ENCODE results near the gene GBP4. TPM values are rescaled to one million over a fixed set of nuclear protein-coding genes. Genes with fewer than 3 reads are reported as not detected.

GBP4 gene
- total RNA-seq, 1 experiment from 2014 or later = 0.05 TPM

GRCh38 chr1:89200663-89201062, 1.9 kb upstream of the GBP4 start:
- intact Hi-C loops (cut with micrococcal nuclease) = no loop called here
- ChIA-PET POLR2A (no interaction called here), RAD21 (ENCODE audit: low non-redundant PET in 1 of 2, low total read pairs in 2 of 2, uncharacterized antibody in 2 of 2, unreplicated experiment in 2 of 2) (no interaction called here), CTCF (no interaction called here)
- DNase-seq (ENCODE audit: low read depth, low spot score) (no peak), ATAC-seq (no peak)
- no peaks in the 10 kb centered on the region for H3K79me2 ChIP-seq (ENCODE audit: insufficient read depth, low read length)
- H3K4me1 ChIP-seq (ENCODE audit: control insufficient read depth in 1 of 2, insufficient read depth in 2 of 2, low read length in 2 of 2) = no peaks in the 10 kb centered on the region
- no peak overlapping the region for H3K27ac ChIP-seq (ENCODE audit: low read depth, low read length)
- H3K4me3 ChIP-seq (replicated peaks in 1 of 2; ENCODE audit: low read depth in 1 of 2, low read length in 2 of 2) = no peak overlapping the region
- no peak overlapping the region for H3K4me2 ChIP-seq (ENCODE audit: low read length)
- H3K9me2 ChIP-seq (ENCODE audit: insufficient read depth) = no peaks in the 10 kb centered on the region; the same call in 1 of the 2 replicates
- H4K20me1 ChIP-seq (ENCODE audit: insufficient read depth) = no peaks in the 10 kb centered on the region
- H3K27me3 ChIP-seq (ENCODE audit: insufficient read depth, low read length) = no peaks in the 10 kb centered on the region
- no peak overlapping the region for H3K9ac ChIP-seq (ENCODE audit: low read length)
- no peaks in the 10 kb centered on the region for H3K9me3 ChIP-seq (ENCODE audit: control insufficient read depth in 1 of 2, insufficient read depth in 1 of 2, low read depth in 1 of 2, low read length in 2 of 2)
- BruUV-seq (replicated peaks) = no TSS peak
- TF ChIP-seq SIN3A (IDR thresholded peaks at IDR 0.05; ENCODE audit: low read depth) = no peak
- no peak for TF ChIP-seq ZNF274 (IDR thresholded peaks at IDR 0.05; ENCODE audit: low read depth, low read length)
- TF ChIP-seq CEBPB (IDR thresholded peaks at IDR 0.05; ENCODE audit: low read depth) = no peak
- no peak for TF ChIP-seq REST (IDR thresholded peaks at IDR 0.05; ENCODE audit: low read depth)
- TF ChIP-seq ELF1 (IDR thresholded peaks at IDR 0.05; ENCODE audit: borderline replicate concordance, low read depth) = no peak
- TF ChIP-seq SP1 (IDR thresholded peaks at IDR 0.05; ENCODE audit: low read depth) = no peak
- no peak for TF ChIP-seq RAD21 (IDR thresholded peaks at IDR 0.05; ENCODE audit: low read depth)
- TF ChIP-seq EZH2 (IDR thresholded peaks at IDR 0.05) = no peak
- no peak for TF ChIP-seq POLR2AphosphoS5 (IDR thresholded peaks at IDR 0.05; ENCODE audit: low read depth, low read length)
- H3K36me3 ChIP-seq (ENCODE audit: control insufficient read depth in 1 of 2, insufficient read depth in 2 of 2, low read length in 2 of 2) = no peaks in the 10 kb centered on the region
- no peak overlapping the region for H2AFZ ChIP-seq (ENCODE audit: low read depth, low read length, poor library complexity, severe bottlenecking)

Data from HCT116 (cell line).